NCI-H2227 (cell line): ENCODE data around the gene CCDC146.

Experiments used
- DNase-seq: peaks from one replicate; lab custom pipeline; 2025; ENCODE audit not compliant: unreplicated experiment; lab: John Stamatoyannopoulos, UW

The CCDC146 gene

DNA sequence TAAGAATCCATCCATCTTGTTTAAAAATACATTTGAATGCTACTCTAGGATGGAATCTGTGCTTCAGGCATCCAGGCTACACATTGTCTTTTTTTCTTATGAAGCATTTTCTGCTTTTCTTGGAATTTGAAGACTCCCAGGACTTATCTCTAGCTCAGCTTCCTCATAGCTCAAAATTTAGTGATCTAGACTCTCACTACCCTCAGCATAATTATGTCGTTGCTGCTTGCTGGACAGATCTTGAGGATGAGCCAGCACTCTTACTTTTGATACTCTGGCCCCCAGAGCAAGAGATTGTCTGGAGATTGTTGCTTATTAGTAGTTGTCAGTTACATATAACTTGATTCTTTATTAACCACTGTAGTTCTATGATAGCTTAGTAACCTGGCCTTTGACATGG lies 160.5 kb downstream of the CCDC146 start:
- no peak for DNase-seq

- no peak for DNase-seq
These were observed 161.6 kb downstream of the CCDC146 start for GRCh38 chr7:77284005-77284404.

DNA sequence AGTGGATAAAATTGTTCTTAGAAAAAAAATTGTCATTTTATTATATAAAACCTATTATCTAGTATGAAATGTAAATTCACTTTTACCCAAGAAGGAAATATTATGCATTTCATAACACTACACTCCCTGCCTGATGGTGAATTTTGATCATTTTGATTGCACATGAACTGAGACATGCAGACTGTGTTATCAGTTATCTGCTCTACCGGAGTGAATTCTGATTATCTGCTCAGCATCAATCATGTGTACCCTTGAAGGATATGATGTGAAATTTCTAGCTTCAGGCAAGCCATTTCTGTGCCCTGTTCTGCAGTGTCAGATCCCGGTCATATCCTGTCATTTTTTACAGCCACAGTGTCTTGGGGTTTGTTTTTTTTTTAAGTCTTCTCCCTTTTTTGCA lies 162.2 kb downstream of the CCDC146 start:
- DNase-seq: no peak

GRCh38 chr7:77288676-77289320 lies 166.4 kb downstream of the CCDC146 start:
- no peak for DNase-seq

GRCh38 chr7:77289387-77289786 lies 167.0 kb downstream of the CCDC146 start:
- no peak for DNase-seq

- no peak for DNase-seq
These were observed 168.0 kb downstream of the CCDC146 start for GRCh38 chr7:77290425-77290824.

- DNase-seq: no peak
These were observed 170.6 kb downstream of the CCDC146 start for GRCh38 chr7:77293046-77293445.

DNA sequence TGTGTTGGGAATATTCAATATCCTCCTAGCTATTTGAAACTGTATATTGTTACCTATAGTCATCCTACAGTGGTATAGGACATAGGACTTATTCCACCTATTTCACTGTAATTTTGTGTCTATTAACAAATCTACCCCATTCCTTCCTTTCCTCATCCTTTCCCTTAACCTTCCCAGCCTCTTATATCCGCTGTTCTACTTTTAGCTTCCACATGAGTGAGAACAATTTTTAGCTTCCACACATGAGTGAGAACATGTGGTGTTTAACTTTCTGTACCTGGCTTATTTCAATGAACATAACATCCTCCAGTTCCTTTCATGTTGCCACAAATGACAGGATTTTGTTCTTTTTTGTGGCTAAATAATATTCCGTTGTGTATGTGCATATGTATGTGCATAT lies 173.1 kb downstream of the CCDC146 start:
- DNase-seq: no peak

- DNase-seq: no peak
These were observed 184.0 kb downstream of the CCDC146 start for GRCh38 chr7:77306231-77307067.

GRCh38 chr7:77308792-77309191 lies 186.4 kb downstream of the CCDC146 start:
- no peak for DNase-seq

GRCh38 chr7:77309714-77310220 lies 187.4 kb downstream of the CCDC146 start:
- DNase-seq: no peak

- DNase-seq: no peak
These were observed 188.6 kb downstream of the CCDC146 start for GRCh38 chr7:77310982-77311381.

DNA sequence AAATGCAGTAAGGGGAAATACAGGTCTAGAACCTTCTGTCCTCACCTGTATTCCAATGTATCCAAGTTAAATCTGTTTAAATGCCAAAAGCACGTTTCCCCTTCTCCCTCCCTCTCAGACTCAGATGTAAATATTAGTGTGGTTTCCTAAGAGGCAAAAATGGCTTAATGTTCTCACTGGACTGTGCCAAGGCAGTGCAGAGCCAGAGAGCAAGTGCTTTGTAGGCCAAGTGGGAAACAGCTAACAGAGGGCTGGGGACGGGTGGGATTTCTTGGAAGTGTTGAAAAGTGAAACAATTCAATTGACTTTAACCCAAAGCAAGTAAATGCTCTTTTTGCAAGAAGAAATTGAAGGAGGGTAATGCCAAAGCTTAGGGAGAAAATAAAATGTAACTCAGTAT lies 190.7 kb downstream of the CCDC146 start:
- DNase-seq: no peak

GRCh38 chr7:77313876-77314480 lies 191.6 kb downstream of the CCDC146 start:
- DNase-seq: no peak

DNA sequence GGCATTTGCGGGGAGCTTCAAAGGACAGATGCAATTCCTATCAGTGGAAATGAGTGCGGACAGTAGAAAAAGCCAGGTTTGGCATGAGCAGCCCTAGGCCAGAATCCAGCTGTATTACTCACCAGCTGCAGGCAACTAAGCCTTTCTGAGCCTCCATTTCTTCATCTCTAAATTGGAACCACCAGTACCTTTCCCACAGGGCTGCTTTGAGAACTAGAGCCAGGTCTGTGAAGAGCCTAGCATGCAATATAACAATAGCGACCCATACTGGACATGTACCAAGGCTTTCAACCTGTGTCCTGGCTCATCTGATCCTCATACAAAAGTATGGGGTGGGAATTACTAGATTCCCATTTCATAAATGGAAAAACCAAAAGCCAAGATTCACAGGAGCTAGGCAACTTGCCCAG lies 192.8 kb downstream of the CCDC146 start:
- DNase-seq: no peak

- DNase-seq: no peak
These were observed 194.0 kb downstream of the CCDC146 start for GRCh38 chr7:77316219-77316978.

DNA sequence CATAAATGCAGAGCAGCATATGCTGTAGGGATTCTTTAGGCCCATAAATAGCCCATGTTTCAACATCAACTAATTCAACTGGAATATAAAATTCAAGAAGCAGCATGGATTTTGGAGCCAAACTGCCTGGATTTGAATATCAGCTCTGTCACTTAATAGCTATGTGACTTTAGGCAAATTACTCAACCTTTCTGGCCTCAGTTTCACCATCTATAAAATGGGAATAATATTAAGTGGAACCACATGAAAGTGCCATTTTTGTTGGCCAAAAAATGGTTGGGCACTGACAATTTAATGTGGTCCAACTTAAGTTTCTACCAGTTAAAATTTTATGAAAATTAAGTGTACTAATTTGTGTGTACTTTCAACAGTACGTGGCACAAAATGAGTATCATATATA lies 195.6 kb downstream of the CCDC146 start:
- DNase-seq: no peak

GRCh38 chr7:77320137-77320536 lies 197.7 kb downstream of the CCDC146 start:
- DNase-seq: no peak

GRCh38 chr7:77320714-77321113 lies 198.3 kb downstream of the CCDC146 start:
- no peak for DNase-seq

DNA sequence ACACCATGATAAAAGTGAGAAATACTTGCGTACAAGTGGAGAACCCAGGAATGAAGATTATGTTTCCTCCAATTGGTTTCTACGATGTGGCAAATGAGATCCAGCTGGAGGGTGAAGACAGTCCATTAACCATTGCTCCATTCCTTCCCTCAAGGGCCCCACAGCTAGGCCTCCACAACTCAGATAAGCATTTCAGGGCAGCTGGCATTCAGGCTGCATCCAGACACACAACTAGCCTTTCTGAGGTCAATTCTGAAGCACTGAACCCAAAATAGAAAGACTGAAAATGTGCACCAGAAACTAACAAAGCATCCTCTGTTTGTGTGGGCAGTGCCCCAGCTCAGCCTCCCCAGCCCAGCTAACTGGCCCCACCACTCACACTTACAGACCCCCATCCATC lies 198.9 kb downstream of the CCDC146 start:
- DNase-seq: no peak

DNA sequence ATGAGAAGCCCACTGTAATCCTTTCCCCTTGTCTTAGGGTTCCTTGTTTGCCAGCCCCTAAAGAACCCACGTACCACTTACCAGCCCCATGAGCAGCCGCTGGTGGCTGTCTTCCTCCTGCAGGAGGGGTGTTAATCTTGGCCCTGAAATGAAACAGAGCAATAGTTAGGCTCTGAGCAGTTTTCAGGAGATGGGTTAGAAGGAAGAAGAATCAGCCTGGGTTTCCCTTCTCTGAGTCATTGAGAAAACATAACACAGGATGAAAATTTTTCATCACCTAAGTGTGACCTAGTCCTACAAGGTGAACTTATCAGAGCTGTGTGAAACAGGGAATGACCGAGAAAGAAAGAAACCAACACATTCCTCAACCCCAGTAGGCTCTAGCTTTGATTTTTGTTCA lies 203.7 kb downstream of the CCDC146 start:
- DNase-seq: no peak
